HepG2 (cell line): ENCODE data around the gene CXCR5. TPM values are rescaled to one million over a fixed set of nuclear protein-coding genes. Genes with fewer than 3 reads are reported as not detected.

Source experiments
- ATAC-seq: fragments of 200-7000 bp; cut with Tn5 transposase; 3 replicates; pipeline ENCODE4 v1.9.1; 2020; ENCODE audit warnings: mild to moderate bottlenecking, moderate library complexity
- BruUV-seq: library from RNA; stranded (reverse); fragments of 400-500 nt; replicated peaks from 2 replicates; lab custom pipeline; 2021; lab: Mats Ljungman, UMichigan
- CTCF ChIA-PET: fragments of 300-600 bp; formaldehyde crosslinking; extraction: SDS; loops from one replicate; lab custom pipeline; 2021; ENCODE audit warnings: low total read pairs, inconsistent platforms, low intra/inter-chr PET ratio; lab: Yijun Ruan, JAX
- POLR2A ChIA-PET: fragments of 350-600 bp; sonication (Branson Sonifier 250); formaldehyde crosslinking; loops from one replicate; lab custom pipeline; 2020; ENCODE audit warnings: antibody characterized with exemption, inconsistent platforms; lab: Yijun Ruan, JAX
- DNase-seq: peaks from one replicate; pipeline ENCODE4 v3.0.0-alpha.2; 2015; ENCODE audit warnings: low spot score
- FAIRE-seq: peaks from 3 replicates; lab custom pipeline; 2011; peaks lifted over from hg19 to GRCh38; lab: Jason Lieb, UNC
- H2AFZ ChIP-seq: one replicate; pipeline ENCODE4 v1.6.1; 2011; ENCODE audit warnings: low read length, inconsistent platforms
- H3K27ac ChIP-seq: fragments of 300-600 bp; 3 replicates; pipeline ENCODE4 v1.8.0; 2011; ENCODE audit warnings: mixed run types, mild to moderate bottlenecking, mixed read lengths, low read length, inconsistent platforms; ENCODE audit not compliant: insufficient read depth; ENCODE audit errors: extremely low read length
- H3K27me3 ChIP-seq, 2 experiments: fragments of 200-600 bp in 1 of 2; 2 replicates in 1 of 2; 3 replicates in 1 of 2; pipeline versions ENCODE4 v1.6.0 to v1.8.0; 2011; ENCODE audit warnings: low read length in 2 of 2, mild to moderate bottlenecking in 2 of 2, moderate library complexity in 2 of 2, inconsistent platforms in 1 of 2; ENCODE audit not compliant: insufficient read depth in 2 of 2, control insufficient read depth in 1 of 2
- H3K36me3 ChIP-seq, 2 experiments: fragments of 200-600 bp in 1 of 2; replicated peaks in 1 of 2; 2 replicates in 1 of 2; 3 replicates in 1 of 2; pipeline versions ENCODE4 v1.5.1 to v1.8.0; 2011; ENCODE audit warnings: low read length in 2 of 2, inconsistent platforms in 1 of 2; ENCODE audit not compliant: insufficient read depth in 2 of 2, control insufficient read depth in 1 of 2
- H3K4me1 ChIP-seq: 2 replicates; pipeline ENCODE4 v1.5.1; 2012; ENCODE audit warnings: low read length, inconsistent platforms; ENCODE audit not compliant: insufficient read depth
- H3K4me2 ChIP-seq: 2 replicates; pipeline ENCODE4 v1.6.0; 2011; ENCODE audit warnings: low read depth, low read length, inconsistent platforms
- H3K4me3 ChIP-seq, 3 experiments: fragments of 200-600 bp in 1 of 3; sonication (generic), shearing (Covaris generic) in 1 of 3; replicated peaks in 1 of 3; 2 replicates each; pipeline ENCODE4 v1.5.1; 2011 to 2016; ENCODE audit warnings: low read length in 3 of 3, inconsistent platforms in 2 of 3, low read depth in 2 of 3, mild to moderate bottlenecking in 2 of 3, control low read depth in 1 of 3, mixed read lengths in 1 of 3; ENCODE audit not compliant: insufficient read depth in 1 of 3
- H3K79me2 ChIP-seq: one replicate; pipeline ENCODE4 v1.6.1; 2011; ENCODE audit warnings: low read length, inconsistent platforms; ENCODE audit not compliant: insufficient read depth
- H3K9ac ChIP-seq: 2 replicates; pipeline ENCODE4 v1.6.0; 2011; ENCODE audit warnings: mild to moderate bottlenecking, low read depth, low read length, inconsistent platforms; ENCODE audit not compliant: insufficient read depth
- H3K9me3 ChIP-seq: 2 replicates; pipeline ENCODE4 v1.5.1; 2012; ENCODE audit warnings: mild to moderate bottlenecking, low read length
- H4K20me1 ChIP-seq: 2 replicates; pipeline ENCODE4 v1.6.0; 2011; ENCODE audit warnings: inconsistent platforms, mild to moderate bottlenecking, low read length, moderate library complexity; ENCODE audit not compliant: insufficient read depth
- ETS1 ChIP-seq: sonication (generic); formaldehyde crosslinking; IDR thresholded peaks from 2 replicates; pipeline ENCODE4 v1.4.0; 2020; ENCODE audit warnings: missing genetic modification reagents
- FOXJ3 ChIP-seq: sonication (generic); formaldehyde crosslinking; IDR thresholded peaks from 2 replicates; pipeline ENCODE4 v1.4.0; 2020; ENCODE audit warnings: missing genetic modification reagents, mild to moderate bottlenecking, borderline replicate concordance
- GATA4 ChIP-seq: sonication (generic); IDR thresholded peaks from 2 replicates; pipeline ENCODE4 v1.6.1; 2016; ENCODE audit warnings: antibody characterized with exemption, low read depth, borderline replicate concordance
- ZNF343 ChIP-seq: sonication (generic); formaldehyde crosslinking; IDR thresholded peaks from 2 replicates; pipeline ENCODE4 v1.4.0; 2020; ENCODE audit warnings: mild to moderate bottlenecking, missing genetic modification reagents
- ZNF383 ChIP-seq: sonication (generic); formaldehyde crosslinking; IDR thresholded peaks from 2 replicates; pipeline ENCODE4 v1.4.0; 2020; ENCODE audit warnings: missing genetic modification reagents, mild to moderate bottlenecking, borderline replicate concordance
- ZNF501 ChIP-seq: sonication (generic); formaldehyde crosslinking; IDR thresholded peaks from 2 replicates; pipeline ENCODE4 v1.5.1; 2020; ENCODE audit warnings: mild to moderate bottlenecking, moderate library complexity, missing genetic modification reagents
- ZNF530 ChIP-seq: sonication (generic); formaldehyde crosslinking; IDR thresholded peaks from 2 replicates; pipeline ENCODE4 v1.5.0; 2020; ENCODE audit warnings: low read depth, mild to moderate bottlenecking, missing genetic modification reagents
- ZNF589 ChIP-seq: sonication (generic); formaldehyde crosslinking; conservative IDR thresholded peaks from 2 replicates; pipeline ENCODE4 v1.8.0; 2022; ENCODE audit warnings: mild to moderate bottlenecking, moderate library complexity, missing genetic modification reagents
- ZNF75D ChIP-seq: sonication (generic); formaldehyde crosslinking; IDR thresholded peaks from 2 replicates; pipeline ENCODE4 v1.8.1; 2023; ENCODE audit warnings: missing genetic modification reagents, mild to moderate bottlenecking, borderline replicate concordance
- WGBS: methylation state at CpG from one replicate; pipeline ENCODE4 v1.1.6; 2017; ENCODE audit warnings: low lambda C conversion rate; 5-methylcytosine and 5-hydroxymethylcytosine counted together
- in situ Hi-C: cut with HindIII; loops from 2 replicates; pipeline ENCODE4 v1.10.0; 2017; ENCODE audit warnings: low pct_unique_long_range_greater_than_20kb; ENCODE audit not compliant: extremely low pct_ligation_motif_present
- intact Hi-C: fragments of 100-400 bp; cut with micrococcal nuclease; formaldehyde crosslinking; loops from one replicate; pipeline ENCODE4 v1.10.0; 2022; ENCODE audit not compliant: unreplicated experiment
- polyA plus RNA-seq, 8 experiments: library from polyadenylated mRNA; depleted of rRNA in 3 of 8; stranded (reverse) in 7 of 8; unstranded in 1 of 8; fragments of >200 nt; fragmentation: Illumina TruSeq in 4 of 8; extraction: Trizol in 4 of 8; gene quantifications; 2 replicates each; pipeline versions ENCODE4 v1.2.1 to v1.2.3, GENCODE V29; 2011 to 2016; ENCODE audit warnings: low read depth in 4 of 8, missing spikeins in 1 of 8, mixed read lengths in 1 of 8; ENCODE audit not compliant: insufficient read depth in 1 of 8
- total RNA-seq, 5 experiments: library from RNA; depleted of rRNA; stranded (reverse); fragments of >200 nt; fragmentation: Illumina TruSeq; extraction: Trizol; gene quantifications; 2 replicates each; pipeline ENCODE4 v1.2.3, GENCODE V29; 2016; ENCODE audit warnings: low read depth in 1 of 5
- TF ChIP-seq, protein P1 (sequence below): sonication (generic); formaldehyde crosslinking; IDR thresholded peaks from 2 replicates; pipeline ENCODE4 v1.4.0; 2020; ENCODE audit warnings: mild to moderate bottlenecking, missing genetic modification reagents
- TF ChIP-seq, protein P2 (sequence below): sonication (generic); formaldehyde crosslinking; IDR thresholded peaks from 2 replicates; pipeline ENCODE4 v1.4.0; 2020; ENCODE audit warnings: missing genetic modification reagents

Gene CXCR5
- total and polyA plus RNA-seq, 2 of the 13 experiments (the other 11 are each of a cell fraction or from before 2014, with no cell fraction given) = not detected

- H3K79me2 ChIP-seq = peaks cover 13% of the 10 kb centered on the region
Measured at GRCh38 chr11:118914987-118915386, 31.3 kb downstream of the CXCR5 start.

More at GRCh38 chr11:118914987-118915386, 31.3 kb downstream of the CXCR5 start:
- no peak overlapping the region for H3K9ac ChIP-seq
- H4K20me1 ChIP-seq = no peaks in the 10 kb centered on the region
- 97% methylated on average over 4 of the region's 4 CpGs for WGBS
- H3K9me3 ChIP-seq = no peaks in the 10 kb centered on the region
- H2AFZ ChIP-seq = no peak overlapping the region
- peaks cover 92% of the 10 kb centered on the region for H3K4me1 ChIP-seq
- in situ Hi-C loops (no loop called here), intact Hi-C loops (no loop called here)
- ATAC-seq (no peak), DNase-seq (no peak), FAIRE-seq (no peak)
- no peak overlapping the region for H3K4me3 ChIP-seq
- POLR2A ChIA-PET = no interaction called here
- no peaks in the 10 kb centered on the region for H3K36me3 ChIP-seq
- H3K27me3 ChIP-seq = no peaks in the 10 kb centered on the region; a peak in 1 of 5 replicates
- no peak for TF ChIP-seq ZNF343 (CRISPR knock-in tag)
- TF ChIP-seq ZNF501 = no peak
- TF ChIP-seq ETS1 (CRISPR knock-in tag) = no peak
- TF ChIP-seq, protein P1, sequence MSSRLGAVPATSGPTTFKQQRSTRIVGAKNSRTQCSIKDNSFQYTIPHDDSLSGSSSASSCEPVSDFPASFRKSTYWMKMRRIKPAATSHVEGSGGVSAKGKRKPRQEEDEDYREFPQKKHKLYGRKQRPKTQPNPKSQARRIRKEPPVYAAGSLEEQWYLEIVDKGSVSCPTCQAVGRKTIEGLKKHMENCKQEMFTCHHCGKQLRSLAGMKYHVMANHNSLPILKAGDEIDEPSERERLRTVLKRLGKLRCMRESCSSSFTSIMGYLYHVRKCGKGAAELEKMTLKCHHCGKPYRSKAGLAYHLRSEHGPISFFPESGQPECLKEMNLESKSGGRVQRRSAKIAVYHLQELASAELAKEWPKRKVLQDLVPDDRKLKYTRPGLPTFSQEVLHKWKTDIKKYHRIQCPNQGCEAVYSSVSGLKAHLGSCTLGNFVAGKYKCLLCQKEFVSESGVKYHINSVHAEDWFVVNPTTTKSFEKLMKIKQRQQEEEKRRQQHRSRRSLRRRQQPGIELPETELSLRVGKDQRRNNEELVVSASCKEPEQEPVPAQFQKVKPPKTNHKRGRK (CRISPR knock-in tag) = no peak
- TF ChIP-seq GATA4 = no peak
- no peak for TF ChIP-seq ZNF530 (CRISPR knock-in tag)
- no peak for TF ChIP-seq FOXJ3
- TF ChIP-seq ZNF589 = no peak
- TF ChIP-seq, protein P2, sequence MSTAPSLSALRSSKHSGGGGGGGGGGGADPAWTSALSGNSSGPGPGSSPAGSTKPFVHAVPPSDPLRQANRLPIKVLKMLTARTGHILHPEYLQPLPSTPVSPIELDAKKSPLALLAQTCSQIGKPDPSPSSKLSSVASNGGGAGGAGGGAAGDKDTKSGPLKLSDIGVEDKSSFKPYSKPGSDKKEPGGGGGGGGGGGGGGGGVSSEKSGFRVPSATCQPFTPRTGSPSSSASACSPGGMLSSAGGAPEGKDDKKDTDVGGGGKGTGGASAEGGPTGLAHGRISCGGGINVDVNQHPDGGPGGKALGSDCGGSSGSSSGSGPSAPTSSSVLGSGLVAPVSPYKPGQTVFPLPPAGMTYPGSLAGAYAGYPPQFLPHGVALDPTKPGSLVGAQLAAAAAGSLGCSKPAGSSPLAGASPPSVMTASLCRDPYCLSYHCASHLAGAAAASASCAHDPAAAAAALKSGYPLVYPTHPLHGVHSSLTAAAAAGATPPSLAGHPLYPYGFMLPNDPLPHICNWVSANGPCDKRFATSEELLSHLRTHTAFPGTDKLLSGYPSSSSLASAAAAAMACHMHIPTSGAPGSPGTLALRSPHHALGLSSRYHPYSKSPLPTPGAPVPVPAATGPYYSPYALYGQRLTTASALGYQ (CRISPR knock-in tag) = no peak
- no peak for TF ChIP-seq ZNF383
- no peak for TF ChIP-seq ZNF75D (CRISPR knock-in tag)
- CTCF ChIA-PET = no interaction called here
- no peak overlapping the region for H3K4me2 ChIP-seq
- H3K27ac ChIP-seq = peak overlapping the region; percentile 86
- no TSS peak for BruUV-seq
